Activated CD4-positive, alpha-beta T cell treated with anti-CD3 and anti-CD28 coated beads, Interleukin-2, amount 50 U/mL, for 16 hours (primary cell): Measurements from ENCODE around the gene USP37.

Source experiments
- DNase-seq: peaks from one replicate; pipeline ENCODE4 v3.0.0-alpha.2; 2020

Gene USP37

GRCh38 chr2:218471982-218472381 is 96.2 kb downstream of the USP37 start:
- no peak for DNase-seq

GRCh38 chr2:218471036-218471435 is 97.1 kb downstream of the USP37 start:
- no peak for DNase-seq

- no peak for DNase-seq
Observed at GRCh38 chr2:218470448-218470847, 97.7 kb downstream of the USP37 start.

GRCh38 chr2:218465987-218466633 is 102.0 kb downstream of the USP37 start:
- no peak for DNase-seq

GRCh38 chr2:218458598-218458997 is 109.6 kb downstream of the USP37 start:
- DNase-seq: no peak

GRCh38 chr2:218456849-218457248 is 111.3 kb downstream of the USP37 start:
- DNase-seq: no peak

- no peak for DNase-seq
Observed at GRCh38 chr2:218452079-218452478, 116.1 kb downstream of the USP37 start.

- no peak for DNase-seq
Observed at GRCh38 chr2:218448934-218449333, 119.2 kb downstream of the USP37 start.

- no peak for DNase-seq
Observed at GRCh38 chr2:218447072-218447471, 121.1 kb downstream of the USP37 start.

- DNase-seq: no peak
Observed at GRCh38 chr2:218446547-218446946, 121.6 kb downstream of the USP37 start.

- no peak for DNase-seq
Observed at GRCh38 chr2:218445602-218446001, 122.5 kb downstream of the USP37 start.

- no peak for DNase-seq
Observed at GRCh38 chr2:218444692-218445357, 123.3 kb downstream of the USP37 start.

- no peak for DNase-seq
Observed at GRCh38 chr2:218438596-218438995, 129.6 kb downstream of the USP37 start.

GRCh38 chr2:218437969-218438368 is 130.2 kb downstream of the USP37 start:
- no peak for DNase-seq

- DNase-seq: no peak
Observed at GRCh38 chr2:218436992-218437391, 131.2 kb downstream of the USP37 start.

- DNase-seq: no peak
Observed at GRCh38 chr2:218435003-218435982, 132.9 kb downstream of the USP37 start.

- DNase-seq: no peak
Observed at GRCh38 chr2:218434456-218434855, 133.7 kb downstream of the USP37 start.

GRCh38 chr2:218432676-218433365 is 135.3 kb downstream of the USP37 start:
- DNase-seq: no peak

- no peak for DNase-seq
Observed at GRCh38 chr2:218431878-218432277, 136.3 kb downstream of the USP37 start.

GRCh38 chr2:218430721-218431120 is 137.4 kb downstream of the USP37 start:
- DNase-seq: no peak

GRCh38 chr2:218429911-218430692 is 138.0 kb downstream of the USP37 start:
- DNase-seq: no peak
